GM06990 (cell line): ENCODE data around the gene GMPPA.

Experiments
- DNase-seq: peaks from one replicate; pipeline ENCODE4 v3.0.0-alpha.2; 2011; ENCODE audit not compliant: insufficient read length; ENCODE audit errors: extremely low read depth
- H3K27me3 ChIP-seq: replicated peaks from 2 replicates; pipeline ENCODE4 v1.6.0; 2011; ENCODE audit warnings: low read length; ENCODE audit not compliant: control insufficient read depth, insufficient read depth
- H3K36me3 ChIP-seq: 2 replicates; pipeline ENCODE4 v1.5.1; 2011; ENCODE audit warnings: low read length; ENCODE audit not compliant: control insufficient read depth, insufficient read depth
- H3K4me3 ChIP-seq: replicated peaks from 2 replicates; pipeline ENCODE4 v1.5.1; 2011; ENCODE audit warnings: low read depth, mild to moderate bottlenecking, control low read depth, low read length
- CTCF ChIP-seq: IDR thresholded peaks from 2 replicates; pipeline ENCODE4 v1.5.1; 2011; ENCODE audit warnings: low read length, control low read depth, mild to moderate bottlenecking, inconsistent platforms; ENCODE audit not compliant: insufficient read depth, poor library complexity, severe bottlenecking

Gene GMPPA

GRCh38 chr2:219471476-219472371 lies 27.0 kb upstream of the GMPPA start:
- no peak for DNase-seq
- no peak for TF ChIP-seq CTCF
- Histone ChIP-seq H3K4me3 (no peak overlapping the region), H3K36me3 (no peaks in the 10 kb centered on the region), H3K27me3 (peaks cover 2% of the 10 kb centered on the region; the same call in 1 of the 2 replicates)

- Histone ChIP-seq H3K36me3 (no peaks in the 10 kb centered on the region), H3K4me3 (no peak overlapping the region), H3K27me3 (peaks cover 2% of the 10 kb centered on the region; the same call in 1 of the 2 replicates)
- no peak for TF ChIP-seq CTCF
- DNase-seq = no peak
These were observed 26.0 kb upstream of the GMPPA start for GRCh38 chr2:219472629-219473187.

DNA sequence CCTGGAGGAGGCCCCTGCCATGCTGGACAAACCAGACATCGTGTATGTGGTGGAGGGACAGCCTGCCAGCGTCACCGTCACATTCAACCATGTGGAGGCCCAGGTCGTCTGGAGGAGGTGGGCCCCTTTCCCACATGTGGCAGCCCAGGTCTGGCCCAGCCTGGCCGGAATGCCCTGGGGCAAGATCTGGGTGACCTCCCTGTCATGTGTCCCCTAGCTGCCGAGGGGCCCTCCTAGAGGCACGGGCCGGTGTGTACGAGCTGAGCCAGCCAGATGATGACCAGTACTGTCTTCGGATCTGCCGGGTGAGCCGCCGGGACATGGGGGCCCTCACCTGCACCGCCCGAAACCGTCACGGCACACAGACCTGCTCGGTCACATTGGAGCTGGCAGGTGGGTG lies 25.2 kb upstream of the GMPPA start:
- Histone ChIP-seq H3K36me3 (no peaks in the 10 kb centered on the region), H3K4me3 (no peak overlapping the region), H3K27me3 (peaks cover 2% of the 10 kb centered on the region; the same call in 1 of the 2 replicates)
- no peak for TF ChIP-seq CTCF
- no peak for DNase-seq

DNA sequence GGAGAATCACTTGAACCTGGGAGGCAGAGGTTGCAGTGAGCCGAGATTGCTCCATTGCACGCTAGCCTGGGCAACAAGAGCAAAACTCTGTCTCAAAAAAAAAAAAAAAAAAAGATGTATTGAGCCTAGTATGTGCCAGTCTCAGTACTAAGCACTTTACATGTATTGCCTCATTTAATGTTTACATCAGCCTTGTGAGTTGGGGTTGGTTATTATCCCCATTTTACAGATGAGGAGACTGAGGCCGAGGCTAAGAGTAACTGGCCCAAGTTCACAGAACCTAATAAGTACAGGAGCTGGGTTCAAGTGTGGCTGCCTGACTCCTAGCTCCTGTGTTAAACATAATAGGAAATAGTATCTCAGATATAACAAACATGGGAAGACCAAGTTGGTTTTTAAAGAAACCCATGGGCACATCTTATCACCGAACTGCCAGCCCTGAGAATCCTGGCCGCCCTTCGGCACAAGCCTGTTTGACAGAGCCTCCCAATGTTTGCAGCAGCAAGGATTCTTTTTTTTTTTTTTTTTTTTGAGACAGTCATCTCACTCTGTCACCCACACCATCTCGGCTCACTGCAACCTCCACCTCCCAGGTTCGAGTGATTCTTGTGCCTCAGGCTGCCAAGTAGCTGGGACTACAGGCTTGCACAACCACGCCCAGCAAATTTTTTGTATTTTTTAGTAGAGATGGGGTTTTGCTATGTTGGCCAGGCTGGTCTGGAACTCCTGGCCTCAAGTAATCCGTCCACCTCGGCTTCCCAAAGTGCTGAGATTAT lies 24.2 kb upstream of the GMPPA start:
- no peak for TF ChIP-seq CTCF
- no peak overlapping the region for H3K4me3 ChIP-seq
- peaks cover 3% of the 10 kb centered on the region; the same call in 1 of the 2 replicates for H3K27me3 ChIP-seq
- H3K36me3 ChIP-seq = no peaks in the 10 kb centered on the region
- DNase-seq = no peak

DNA sequence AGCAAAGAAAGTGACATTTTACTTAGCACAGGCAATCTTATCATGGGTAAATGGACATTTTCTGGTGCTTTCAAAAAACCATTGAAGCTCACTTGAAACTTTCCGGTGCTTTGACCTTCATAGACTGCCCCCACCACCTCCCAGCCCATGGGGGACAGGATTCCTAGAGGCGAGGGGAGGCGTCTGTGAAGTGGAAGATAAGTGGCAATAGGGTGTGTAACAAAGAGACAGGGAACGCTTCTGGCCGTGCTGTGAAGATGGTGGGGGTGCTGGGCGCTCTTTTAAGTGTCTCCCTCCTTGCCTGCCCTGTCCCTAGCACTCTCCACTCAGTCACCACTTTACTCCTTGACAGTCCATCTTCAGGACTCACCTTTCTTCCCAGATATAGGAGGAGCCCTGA lies 23.4 kb upstream of the GMPPA start:
- TF ChIP-seq CTCF = no peak
- Histone ChIP-seq H3K36me3 (no peaks in the 10 kb centered on the region), H3K27me3 (peaks cover 2% of the 10 kb centered on the region; the same call in 1 of the 2 replicates), H3K4me3 (no peak overlapping the region)
- DNase-seq = no peak
